HG02571 (cell line): ENCODE results near the gene TSEN15.

Source experiments
- ATAC-seq: cut with Tn5 transposase; IDR thresholded peaks from one replicate; pipeline ENCODE4 v1.9.1; 2021; ENCODE audit warnings: mild to moderate bottlenecking, moderate library complexity; ENCODE audit not compliant: unreplicated experiment

TSEN15 gene

GRCh38 chr1:184052194-184052559, 647 bp downstream of the TSEN15 start:
- ATAC-seq: no peak

- no peak for ATAC-seq
These were observed 1.2 kb downstream of the TSEN15 start for GRCh38 chr1:184052750-184053149.

GRCh38 chr1:184053881-184054280, 2.4 kb downstream of the TSEN15 start:
- ATAC-seq: no peak

- no peak for ATAC-seq
These were observed 5.5 kb downstream of the TSEN15 start for GRCh38 chr1:184056921-184057555.

GRCh38 chr1:184059887-184060286, 8.4 kb downstream of the TSEN15 start:
- no peak for ATAC-seq

- ATAC-seq: no peak
These were observed 8.8 kb downstream of the TSEN15 start for GRCh38 chr1:184060316-184060715.

GRCh38 chr1:184061396-184062003, 10.0 kb downstream of the TSEN15 start:
- no peak for ATAC-seq

GRCh38 chr1:184062640-184063286, 11.2 kb downstream of the TSEN15 start:
- no peak for ATAC-seq

- no peak for ATAC-seq
These were observed 14.0 kb downstream of the TSEN15 start for GRCh38 chr1:184065559-184065958.

- ATAC-seq: no peak
These were observed 16.8 kb downstream of the TSEN15 start for GRCh38 chr1:184068354-184068753.

GRCh38 chr1:184069675-184070074, 18.1 kb downstream of the TSEN15 start:
- ATAC-seq: no peak

- ATAC-seq: no peak
These were observed 20.8 kb downstream of the TSEN15 start for GRCh38 chr1:184072376-184072775.

- ATAC-seq: no peak
These were observed 22.9 kb downstream of the TSEN15 start for GRCh38 chr1:184074383-184074782.

- no peak for ATAC-seq
These were observed 23.8 kb downstream of the TSEN15 start for GRCh38 chr1:184075055-184076029.

- ATAC-seq: no peak
These were observed 27.2 kb downstream of the TSEN15 start for GRCh38 chr1:184078564-184079249.

- ATAC-seq: no peak
These were observed 28.8 kb downstream of the TSEN15 start for GRCh38 chr1:184080309-184080708.

- no peak for ATAC-seq
These were observed 31.2 kb downstream of the TSEN15 start for GRCh38 chr1:184082541-184083415.

GRCh38 chr1:184085667-184086066, 34.1 kb downstream of the TSEN15 start:
- ATAC-seq: no peak

- ATAC-seq: no peak
These were observed 36.5 kb downstream of the TSEN15 start for GRCh38 chr1:184088037-184088436.

- no peak for ATAC-seq
These were observed 41.5 kb downstream of the TSEN15 start for GRCh38 chr1:184093071-184093470.
